SU-DHL-6 (cell line): ENCODE data around the gene LIPA.

ENCODE experiments used
- CTCF ChIP-seq: fragments of 200-600 bp; sonication (generic); IDR thresholded peaks from one replicate; pipeline ENCODE4 v1.5.1; 2017; ENCODE audit warnings: antibody characterized with exemption, mild to moderate bottlenecking, low read length, moderate library complexity; ENCODE audit not compliant: insufficient read depth, poor library complexity, severe bottlenecking
- EZH2phosphoT487 ChIP-seq: fragments of 200-600 bp; sonication (generic), shearing (Covaris generic); conservative IDR thresholded peaks from 2 replicates; pipeline ENCODE4 v1.6.1; 2018; ENCODE audit warnings: mild to moderate bottlenecking, antibody characterized with exemption, low read length, moderate library complexity, mixed read lengths

- TF ChIP-seq CTCF (no peak), EZH2phosphoT487 (no peak)
These were observed 45.8 kb upstream of the LIPA start for GRCh38 chr10:89297356-89297755.
